ENCODE data around the gene ATP1B4.

Gene ATP1B4

DNA sequence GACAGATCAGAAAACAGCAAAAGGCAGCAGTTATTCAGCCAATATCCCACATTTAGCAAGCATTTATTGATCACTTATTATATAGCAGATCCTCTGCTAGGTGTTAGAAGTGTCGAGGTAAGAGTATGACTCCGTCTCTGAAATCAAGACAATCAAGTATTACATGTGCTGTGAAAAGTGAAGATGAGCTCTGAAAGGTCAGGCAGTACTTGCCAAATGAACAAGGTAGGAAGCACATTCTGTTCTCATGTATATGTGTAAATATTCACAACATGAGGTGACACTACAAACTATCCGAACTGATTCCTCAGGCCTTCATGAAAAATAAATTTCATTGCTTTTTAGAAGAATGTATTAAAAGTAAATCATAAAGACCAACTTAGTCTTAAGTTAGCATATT is 15.3 kb downstream of the ATP1B4 start:
- no peak for FAIRE-seq

GRCh38 chrX:120377715-120378114 is 15.8 kb downstream of the ATP1B4 start:
- no peak for FAIRE-seq

GRCh38 chrX:120378570-120378969 is 16.7 kb downstream of the ATP1B4 start:
- FAIRE-seq: no peak

GRCh38 chrX:120379937-120380681 is 18.2 kb downstream of the ATP1B4 start:
- FAIRE-seq: no peak

DNA sequence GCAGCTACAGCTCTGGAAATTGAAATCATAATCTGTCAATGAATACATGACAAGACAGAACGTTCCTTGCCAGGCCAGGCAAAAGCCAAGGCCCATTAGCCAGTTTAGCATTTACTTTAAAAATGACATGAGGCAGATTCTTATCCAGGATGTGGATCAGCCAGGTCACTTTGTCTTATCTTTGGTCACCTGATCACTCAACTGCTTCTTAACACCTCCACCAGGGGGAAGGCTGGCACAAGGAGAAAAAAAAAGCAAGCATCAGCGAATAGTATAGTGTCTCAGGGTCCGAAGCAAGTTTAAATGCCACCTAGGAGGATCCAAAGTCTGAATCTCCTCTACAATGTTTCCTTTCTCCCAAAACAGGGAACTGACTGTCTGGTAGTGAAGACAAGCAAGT is 18.8 kb downstream of the ATP1B4 start:
- no peak for FAIRE-seq

GRCh38 chrX:120401301-120401700 is 39.4 kb downstream of the ATP1B4 start:
- no peak for FAIRE-seq

- no peak for FAIRE-seq
Measured at GRCh38 chrX:120402369-120402768, 40.5 kb downstream of the ATP1B4 start.

- no peak for FAIRE-seq
Measured at GRCh38 chrX:120406638-120407037, 44.7 kb downstream of the ATP1B4 start.

DNA sequence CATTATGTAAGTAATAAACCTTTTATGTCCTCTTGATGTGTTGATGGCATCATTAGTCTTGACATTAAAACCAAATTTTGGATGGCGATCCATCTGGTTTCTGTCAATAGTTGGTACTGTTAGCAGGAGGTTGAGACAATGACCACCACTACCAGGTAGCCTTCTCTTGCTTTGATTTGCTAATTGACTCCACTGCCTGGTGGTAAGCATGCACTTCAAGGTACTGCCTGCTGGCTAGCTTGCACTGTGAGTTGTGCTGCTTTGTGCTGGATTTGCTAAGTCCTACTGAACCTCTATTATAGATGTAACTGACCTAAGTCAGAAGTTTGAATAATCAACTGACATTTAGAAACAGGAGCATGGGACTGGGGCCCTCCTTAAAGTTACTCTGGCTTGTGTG is 46.3 kb downstream of the ATP1B4 start:
- FAIRE-seq: no peak

GRCh38 chrX:120419463-120419862 is 57.6 kb downstream of the ATP1B4 start:
- no peak for FAIRE-seq

GRCh38 chrX:120426599-120426998 is 64.7 kb downstream of the ATP1B4 start:
- FAIRE-seq: no peak

- FAIRE-seq: no peak
Measured at GRCh38 chrX:120428309-120428708, 66.4 kb downstream of the ATP1B4 start.

DNA sequence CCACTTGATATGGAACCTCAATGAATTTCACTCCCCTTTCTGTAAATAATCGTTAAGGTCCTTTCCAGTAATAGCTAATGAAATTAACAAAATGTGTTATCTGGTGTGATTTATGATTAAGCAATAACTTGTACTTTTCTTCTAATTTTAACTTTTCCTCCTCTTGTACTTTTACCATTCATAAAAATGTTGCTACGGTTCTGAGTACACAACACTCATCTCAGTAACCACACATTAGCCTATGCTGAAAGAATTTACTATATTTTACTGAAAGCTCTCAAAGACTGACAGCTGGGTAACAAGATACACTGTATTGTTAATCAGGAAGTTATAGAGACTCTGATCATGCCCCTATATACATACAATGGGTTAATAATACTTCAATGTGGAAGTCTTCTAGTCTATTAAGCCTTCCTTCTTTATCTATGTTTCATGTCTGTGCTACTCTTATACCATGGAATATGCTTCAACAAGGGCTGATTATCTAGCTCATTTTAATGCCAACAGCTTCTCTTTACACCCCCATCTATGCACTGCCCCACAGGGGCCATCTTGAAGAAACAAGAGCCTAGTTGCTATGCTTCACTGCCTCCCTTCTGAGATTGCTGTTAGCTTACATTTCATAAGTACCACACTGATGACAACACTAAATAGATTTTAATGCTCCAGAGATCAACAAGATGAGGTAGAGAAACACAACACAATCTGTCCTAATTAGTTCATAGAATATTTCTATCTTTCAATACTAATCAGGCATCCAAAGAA is 68.1 kb downstream of the ATP1B4 start:
- FAIRE-seq: no peak

Measured in A204.1 (cell line).